BLaER1 (cell line): ENCODE results near the gene CACNG1.

Source experiments
- H3K27ac ChIP-seq: shearing (Covaris generic); formaldehyde crosslinking; 2 replicates; pipeline ENCODE4 v1.8.1; 2022
- H3K27me3 ChIP-seq: shearing (Covaris generic); formaldehyde crosslinking; 2 replicates; pipeline ENCODE4 v1.8.1; 2022
- H3K36me3 ChIP-seq: shearing (Covaris generic); formaldehyde crosslinking; 2 replicates; pipeline ENCODE4 v1.8.1; 2022
- H3K4me1 ChIP-seq: shearing (Covaris generic); formaldehyde crosslinking; 2 replicates; pipeline ENCODE4 v1.8.1; 2022
- H3K4me2 ChIP-seq: shearing (Covaris generic); formaldehyde crosslinking; 2 replicates; pipeline ENCODE4 v1.8.1; 2022
- H3K4me3 ChIP-seq: shearing (Covaris generic); formaldehyde crosslinking; 2 replicates; pipeline ENCODE4 v1.8.1; 2022
- H3K9ac ChIP-seq: shearing (Covaris generic); formaldehyde crosslinking; 2 replicates; pipeline ENCODE4 v1.8.1; 2022
- H3K9me3 ChIP-seq: shearing (Covaris generic); formaldehyde crosslinking; 2 replicates; pipeline ENCODE4 v1.8.1; 2022
- H4K20me1 ChIP-seq: shearing (Covaris generic); formaldehyde crosslinking; 2 replicates; pipeline ENCODE4 v1.8.1; 2022
- Cebpa-rat ChIP-seq: shearing (Covaris generic); IDR thresholded peaks from 2 replicates; pipeline ENCODE4 v1.8.1; 2022

CACNG1 gene

GRCh38 chr17:67071595-67071994 is 27.2 kb downstream of the CACNG1 start:
- Histone ChIP-seq H3K9me3 (no peaks in the 10 kb centered on the region), H3K4me3 (no peak overlapping the region), H3K27me3 (no peaks in the 10 kb centered on the region), H3K27ac (no peak overlapping the region), H3K4me2 (no peak overlapping the region), H4K20me1 (no peaks in the 10 kb centered on the region), H3K4me1 (no peaks in the 10 kb centered on the region), H3K36me3 (peaks cover 18% of the 10 kb centered on the region), H3K9ac (no peak overlapping the region)
- no peak for TF ChIP-seq Cebpa-rat

- Histone ChIP-seq H4K20me1 (no peaks in the 10 kb centered on the region), H3K4me1 (no peaks in the 10 kb centered on the region), H3K27me3 (no peaks in the 10 kb centered on the region), H3K9ac (no peak overlapping the region), H3K4me3 (no peak overlapping the region), H3K9me3 (no peaks in the 10 kb centered on the region), H3K36me3 (peaks cover 18% of the 10 kb centered on the region), H3K27ac (no peak overlapping the region), H3K4me2 (no peak overlapping the region)
- TF ChIP-seq Cebpa-rat = no peak
Observed at GRCh38 chr17:67072885-67073284, 28.5 kb downstream of the CACNG1 start.

GRCh38 chr17:67074781-67075180 is 30.4 kb downstream of the CACNG1 start:
- no peak overlapping the region for H3K27ac ChIP-seq

GRCh38 chr17:67076290-67076689 is 31.9 kb downstream of the CACNG1 start:
- TF ChIP-seq Cebpa-rat = no peak
- peaks cover 40% of the 10 kb centered on the region for H3K36me3 ChIP-seq
- no peak overlapping the region for H3K4me2 ChIP-seq
- H3K27ac ChIP-seq = no peak overlapping the region
- H4K20me1 ChIP-seq = peaks cover 15% of the 10 kb centered on the region; the same call in 1 of the 2 replicates
- no peaks in the 10 kb centered on the region for H3K9me3 ChIP-seq
- H3K4me3 ChIP-seq = no peak overlapping the region
- no peaks in the 10 kb centered on the region for H3K27me3 ChIP-seq
- H3K9ac ChIP-seq = no peak overlapping the region
- H3K4me1 ChIP-seq = peaks cover 10% of the 10 kb centered on the region; the same call in 1 of the 2 replicates

More at GRCh38 chr17:67074781-67075180, 30.4 kb downstream of the CACNG1 start:
- H3K9ac ChIP-seq = no peak overlapping the region
- H3K27me3 ChIP-seq = no peaks in the 10 kb centered on the region
- no peaks in the 10 kb centered on the region for H3K4me1 ChIP-seq
- H3K36me3 ChIP-seq = peaks cover 32% of the 10 kb centered on the region
- H3K9me3 ChIP-seq = no peaks in the 10 kb centered on the region
- H4K20me1 ChIP-seq = 0 out of 2 replicates have a peak, but pooled peaks cover 8% of the 10 kb centered on the region
- no peak for TF ChIP-seq Cebpa-rat
- no peak overlapping the region for H3K4me3 ChIP-seq
- no peak overlapping the region for H3K4me2 ChIP-seq

- Histone ChIP-seq H4K20me1 (peaks cover 25% of the 10 kb centered on the region; the same call in 1 of the 2 replicates), H3K27me3 (no peaks in the 10 kb centered on the region), H3K27ac (no peak overlapping the region), H3K9ac (no peak overlapping the region), H3K4me3 (no peak overlapping the region), H3K36me3 (peaks cover 42% of the 10 kb centered on the region), H3K4me2 (no peak overlapping the region), H3K4me1 (peaks cover 29% of the 10 kb centered on the region), H3K9me3 (no peaks in the 10 kb centered on the region)
- no peak for TF ChIP-seq Cebpa-rat
Observed at GRCh38 chr17:67078292-67078691, 33.9 kb downstream of the CACNG1 start.

- H3K27me3 ChIP-seq = no peaks in the 10 kb centered on the region
- no peak overlapping the region for H3K27ac ChIP-seq
- TF ChIP-seq Cebpa-rat = no peak
- H3K4me2 ChIP-seq = no peak overlapping the region
- no peak overlapping the region for H3K4me3 ChIP-seq
- peaks cover 50% of the 10 kb centered on the region for H3K36me3 ChIP-seq
- H4K20me1 ChIP-seq = peaks cover 25% of the 10 kb centered on the region; the same call in 1 of the 2 replicates
- H3K4me1 ChIP-seq = peaks cover 34% of the 10 kb centered on the region
- H3K9ac ChIP-seq = no peak overlapping the region
- no peaks in the 10 kb centered on the region for H3K9me3 ChIP-seq
Observed at GRCh38 chr17:67079491-67079890, 35.1 kb downstream of the CACNG1 start.

- H3K27ac ChIP-seq = no peak overlapping the region
- TF ChIP-seq Cebpa-rat = no peak
- H3K4me1 ChIP-seq = peaks cover 34% of the 10 kb centered on the region
Observed at GRCh38 chr17:67080804-67081203, 36.5 kb downstream of the CACNG1 start.

GRCh38 chr17:67082107-67082506 is 37.8 kb downstream of the CACNG1 start:
- H3K9me3 ChIP-seq = no peaks in the 10 kb centered on the region
- H3K9ac ChIP-seq = no peak overlapping the region
- H4K20me1 ChIP-seq = peaks cover 25% of the 10 kb centered on the region; the same call in 1 of the 2 replicates
- no peak overlapping the region for H3K4me3 ChIP-seq
- H3K36me3 ChIP-seq = peaks cover 69% of the 10 kb centered on the region
- peaks cover 34% of the 10 kb centered on the region for H3K4me1 ChIP-seq
- no peak overlapping the region for H3K27ac ChIP-seq
- TF ChIP-seq Cebpa-rat = no peak
- H3K4me2 ChIP-seq = 0 out of 2 replicates have a peak overlapping the region, but pooled peaks have one; percentile 1
- no peaks in the 10 kb centered on the region for H3K27me3 ChIP-seq

More at GRCh38 chr17:67080804-67081203, 36.5 kb downstream of the CACNG1 start:
- peaks cover 63% of the 10 kb centered on the region for H3K36me3 ChIP-seq
- H3K27me3 ChIP-seq = no peaks in the 10 kb centered on the region
- no peak overlapping the region for H3K4me3 ChIP-seq
- peaks cover 25% of the 10 kb centered on the region; the same call in 1 of the 2 replicates for H4K20me1 ChIP-seq
- no peaks in the 10 kb centered on the region for H3K9me3 ChIP-seq
- no peak overlapping the region for H3K4me2 ChIP-seq
- H3K9ac ChIP-seq = no peak overlapping the region

GRCh38 chr17:67085406-67085805 is 41.1 kb downstream of the CACNG1 start:
- Histone ChIP-seq H3K27ac (no peak overlapping the region), H3K9ac (no peak overlapping the region), H3K4me3 (no peak overlapping the region), H3K27me3 (no peaks in the 10 kb centered on the region), H3K9me3 (no peaks in the 10 kb centered on the region), H4K20me1 (peaks cover 33% of the 10 kb centered on the region; the same call in 1 of the 2 replicates), H3K36me3 (peaks cover 83% of the 10 kb centered on the region), H3K4me1 (peaks cover 32% of the 10 kb centered on the region), H3K4me2 (no peak overlapping the region)
- no peak for TF ChIP-seq Cebpa-rat

- H3K4me2 ChIP-seq = no peak overlapping the region
- TF ChIP-seq Cebpa-rat = no peak
- H3K36me3 ChIP-seq = peaks cover 70% of the 10 kb centered on the region
- H4K20me1 ChIP-seq = peaks cover 33% of the 10 kb centered on the region; the same call in 1 of the 2 replicates
- peaks cover 2% of the 10 kb centered on the region for H3K4me1 ChIP-seq
- no peak overlapping the region for H3K27ac ChIP-seq
- H3K9ac ChIP-seq = no peak overlapping the region
- H3K4me3 ChIP-seq = no peak overlapping the region
- no peaks in the 10 kb centered on the region for H3K27me3 ChIP-seq
- no peaks in the 10 kb centered on the region for H3K9me3 ChIP-seq
Observed at GRCh38 chr17:67088639-67089038, 44.3 kb downstream of the CACNG1 start.

- H3K27ac ChIP-seq = no peak overlapping the region
- H3K4me3 ChIP-seq = no peak overlapping the region
- H3K4me2 ChIP-seq = no peak overlapping the region
- TF ChIP-seq Cebpa-rat = no peak
- H3K36me3 ChIP-seq = peaks cover 74% of the 10 kb centered on the region
- H4K20me1 ChIP-seq = peaks cover 47% of the 10 kb centered on the region; the same call in 1 of the 2 replicates
- no peaks in the 10 kb centered on the region for H3K27me3 ChIP-seq
- H3K4me1 ChIP-seq = no peaks in the 10 kb centered on the region
- no peak overlapping the region for H3K9ac ChIP-seq
- H3K9me3 ChIP-seq = no peaks in the 10 kb centered on the region
Observed at GRCh38 chr17:67090341-67090740, 46.0 kb downstream of the CACNG1 start.
